Right lobe of liver (tissue), 6 donors: ENCODE measurements around the gene SUV39H1. TPM values are rescaled to one million over a fixed set of nuclear protein-coding genes. Genes with fewer than 3 reads are reported as not detected.
"Not testable (repeated sequence)": the region's sequence is repeated elsewhere in the genome, so short reads cannot be mapped to it uniquely, and the experiment has no call there.

Source experiments
- ATAC-seq, 4 donors: fragments of 200-7000 bp; cut with Tn5 transposase; one replicate each; pipeline ENCODE4 v1.9.1; 2020; ENCODE audit warnings: mild to moderate bottlenecking in 4 of 4, moderate library complexity in 4 of 4
- DNase-seq, 3 donors: peaks; one replicate each; pipeline ENCODE4 v3.0.0-alpha.2; 2020
- H3K27ac ChIP-seq, 3 donors: fragments of 200-600 bp; one replicate each; pipeline ENCODE4 v1.8.0; 2022
- H3K27me3 ChIP-seq, 2 donors: fragments of 200-600 bp; one replicate each; pipeline ENCODE4 v1.8.0; 2022
- H3K36me3 ChIP-seq, 4 donors: fragments of 200-600 bp; sonication (generic) in 1 of 4; one replicate each; pipeline versions ENCODE4 v1.5.1 to v1.8.0; 2017 to 2022; ENCODE audit warnings: control low read depth in 1 of 4
- H3K4me1 ChIP-seq, 4 donors: fragments of 200-600 bp; sonication (generic) in 1 of 4; one replicate each; pipeline versions ENCODE4 v1.5.1 to v1.8.0; 2017 to 2022; ENCODE audit warnings: control low read depth in 1 of 4
- H3K4me3 ChIP-seq, 3 donors: fragments of 200-600 bp; one replicate each; pipeline ENCODE4 v1.8.0; 2022
- H3K9me3 ChIP-seq, 4 donors: fragments of 200-600 bp; sonication (generic) in 1 of 4; one replicate each; pipeline versions ENCODE4 v1.5.1 to v1.8.0; 2017 to 2022; ENCODE audit warnings: control low read depth in 1 of 4
- CTCF ChIP-seq, 4 donors: fragments of 200-600 bp in 3 of 4; fragments of 450-650 bp in 1 of 4; IDR thresholded peaks; one replicate each; pipeline versions ENCODE4 v1.5.1 to v1.8.0; 2016 to 2022; ENCODE audit warnings: antibody characterized with exemption in 4 of 4, mild to moderate bottlenecking in 2 of 4
- POLR2A ChIP-seq: fragments of 450-650 bp; IDR thresholded peaks from one replicate; pipeline ENCODE4 v1.6.1; 2017; ENCODE audit warnings: antibody characterized with exemption, mild to moderate bottlenecking
- WGBS: methylation state at CpG from one replicate; pipeline ENCODE4 v1.1.6; 2018; ENCODE audit warnings: low coverage, low lambda C conversion rate; ENCODE audit not compliant: insufficient coverage; ENCODE audit errors: missing lambda C conversion rate; 5-methylcytosine and 5-hydroxymethylcytosine counted together
- intact Hi-C, 2 donors: fragments of 100-400 bp; cut with DNase I; formaldehyde crosslinking; loops; one replicate each; pipeline versions ENCODE4 v1.11.2 to v1.14.1; 2022
- total RNA-seq, 6 experiments: library from RNA; depleted of rRNA in 2 of 6; stranded (reverse); fragments of >200 nt in 2 of 6; fragmentation: NEBNext Ultra II Directional in 3 of 6; extraction: Animal tissue kit (Norgen Biotek cat#: 25700) in 3 of 6; gene quantifications; one replicate each; pipeline versions ENCODE4 v1.1.0 to v1.2.4, GENCODE V29; 2016 to 2023
- donor health status: DM: no; HTN: yes; CAD: no.
- donor health status: DM: no; HTN: no; CAD: no.
- donor health status: DM: no; HTN: no; CAD: no.
- donor health status: DM: no; HTN: yes; CAD: no.
- donor health status: DM: no; HTN: yes; CAD: no.

Gene SUV39H1
- total RNA-seq, 6 experiments from 2014 or later, result 2.2 to 10.8 (median 3.5) TPM

GRCh38 chrX:48676106-48676892 lies 20.2 kb upstream of the SUV39H1 start:
- DNase-seq, result peak; percentile 90 to 94 (median 93)
- Histone ChIP-seq H3K4me1 (peaks cover 0 to 7% (median 0%) of the 10 kb centered on the region in 4 donors), H3K9me3 (no peaks in the 10 kb centered on the region), H3K4me3 (peak overlapping the region; percentile 61 to 73 (median 63)), H3K36me3 (no peaks in the 10 kb centered on the region), H3K27me3 (no peaks in the 10 kb centered on the region), H3K27ac (peak overlapping the region; percentile 92 to 96 (median 93))
- peak; percentile 89 for TF ChIP-seq POLR2A
- TF ChIP-seq CTCF (IDR thresholded peaks at IDR 0.05), result no peak
- WGBS, result 45% methylated on average over 6 of the region's 67 CpGs
- ATAC-seq, result peak; percentile 88 to 92 (median 90)
- intact Hi-C loops, result no loop called here

- H3K27ac ChIP-seq, result peak overlapping the region; percentile 92 to 96 (median 93)
- H3K4me1 ChIP-seq, result peaks cover 0 to 7% (median 0%) of the 10 kb centered on the region in 4 donors
- TF ChIP-seq CTCF (IDR thresholded peaks at IDR 0.05), result no peak
- H3K36me3 ChIP-seq, result no peaks in the 10 kb centered on the region
- peak overlapping the region; percentile 61 to 73 (median 63) for H3K4me3 ChIP-seq
- 17% methylated on average over 5 of the region's 9 CpGs for WGBS
- no peaks in the 10 kb centered on the region for H3K27me3 ChIP-seq
- no peaks in the 10 kb centered on the region for H3K9me3 ChIP-seq
- ATAC-seq, result peak; percentile 2 to 29 (median 9)
- no peak for DNase-seq
- intact Hi-C loops, result no loop called here
Measured at GRCh38 chrX:48676893-48677270, 19.7 kb upstream of the SUV39H1 start.

- peak overlapping the region in 2 of 3 donors; percentile 92 to 96 for H3K27ac ChIP-seq
- WGBS, result 38% methylated on average over 6 of the region's 10 CpGs
- H3K27me3 ChIP-seq, result no peaks in the 10 kb centered on the region
- H3K9me3 ChIP-seq, result no peaks in the 10 kb centered on the region
- H3K36me3 ChIP-seq, result no peaks in the 10 kb centered on the region
- TF ChIP-seq POLR2A, result peak; percentile 29
- TF ChIP-seq CTCF (IDR thresholded peaks at IDR 0.05), result no peak
- H3K4me1 ChIP-seq, result peaks cover 0 to 7% (median 0%) of the 10 kb centered on the region in 4 donors
- intact Hi-C loops, result no loop called here
- DNase-seq (peak; percentile 61 to 85 (median 83)), ATAC-seq (peak; percentile 77 to 84 (median 80))
- peak overlapping the region in 2 of 3 donors; percentile 63 to 73 for H3K4me3 ChIP-seq
Measured at GRCh38 chrX:48677516-48677915, 19.0 kb upstream of the SUV39H1 start.

- ATAC-seq, H3K27ac ChIP-seq, H3K36me3 ChIP-seq, intact Hi-C loops, H3K9me3 ChIP-seq, DNase-seq, H3K4me1 ChIP-seq, H3K27me3 ChIP-seq, H3K4me3 ChIP-seq: not testable (repeated sequence)
- WGBS, result 28% methylated on average over 2 of the region's 2 CpGs
Measured at GRCh38 chrX:48680467-48680866, 16.1 kb upstream of the SUV39H1 start.

- H3K27me3 ChIP-seq, H3K9me3 ChIP-seq, H3K27ac ChIP-seq, H3K4me3 ChIP-seq, intact Hi-C loops, H3K36me3 ChIP-seq, DNase-seq, ATAC-seq, H3K4me1 ChIP-seq: not testable (repeated sequence)
- 62% methylated on average over 5 of the region's 6 CpGs for WGBS
Measured at GRCh38 chrX:48680925-48681324, 15.6 kb upstream of the SUV39H1 start.
